IMR-90 (cell line): Measurements from ENCODE around the gene RNF14. TPM values are rescaled to one million over a fixed set of nuclear protein-coding genes. Genes with fewer than 3 reads are reported as not detected.
A peak's percentile ranks its signal among the peaks of the same experiment; 100 is the strongest.

Source experiments
- ATAC-seq: fragments of 200-7000 bp; cut with Tn5 transposase; 2 replicates; pipeline ENCODE4 v1.9.1; 2020; ENCODE audit warnings: low read depth, mild to moderate bottlenecking, moderate library complexity
- BruUV-seq: library from RNA; stranded (reverse); fragments of 400-500 nt; replicated peaks from 2 replicates; lab custom pipeline; 2021; lab: Mats Ljungman, UMichigan
- CTCF ChIA-PET: fragments of 300-600 bp; formaldehyde crosslinking; extraction: SDS; loops from one replicate; lab custom pipeline; 2021; ENCODE audit warnings: antibody characterized with exemption; lab: Yijun Ruan, JAX
- POLR2A ChIA-PET: fragments of 300-600 bp; sonication (Branson Sonifier 250); formaldehyde crosslinking; loops from one replicate; lab custom pipeline; 2022; ENCODE audit warnings: antibody characterized with exemption; ENCODE audit not compliant: unreplicated experiment; lab: Charles Lee
- DNase-seq: peaks from one replicate; pipeline ENCODE4 v3.0.0; 2013
- H2AFZ ChIP-seq: replicated peaks from 2 replicates; pipeline ENCODE3; 2013; ENCODE audit warnings: low read length, mild to moderate bottlenecking; ENCODE audit not compliant: poor library complexity
- H2AK5ac ChIP-seq: 2 replicates; pipeline ENCODE4 v1.6.1; 2013; ENCODE audit warnings: low read depth, low read length, inconsistent platforms
- H2AK9ac ChIP-seq: replicated peaks from 2 replicates; pipeline ENCODE3; 2013; ENCODE audit warnings: mild to moderate bottlenecking, low read depth, low read length, moderate library complexity; ENCODE audit not compliant: poor library complexity
- H2BK120ac ChIP-seq: 2 replicates; pipeline ENCODE4 v1.6.1; 2013; ENCODE audit warnings: low read depth, low read length, inconsistent platforms
- H2BK15ac ChIP-seq: 3 replicates; pipeline ENCODE4 v1.6.1; 2013; ENCODE audit warnings: low read depth, low read length, inconsistent platforms
- H2BK20ac ChIP-seq: 2 replicates; pipeline ENCODE4 v1.6.1; 2013; ENCODE audit warnings: low read depth, mild to moderate bottlenecking, inconsistent platforms, low read length, moderate library complexity
- H2BK5ac ChIP-seq: 2 replicates; pipeline ENCODE4 v1.6.1; 2013; ENCODE audit warnings: mild to moderate bottlenecking, low read depth, low read length, inconsistent platforms; ENCODE audit not compliant: poor library complexity, severe bottlenecking
- H3K14ac ChIP-seq: replicated peaks from 2 replicates; pipeline ENCODE4 v1.6.1; 2013; ENCODE audit warnings: low read depth, low read length, inconsistent platforms
- H3K18ac ChIP-seq: 2 replicates; pipeline ENCODE4 v1.6.1; 2013; ENCODE audit warnings: low read depth, low read length, control low read depth
- H3K23ac ChIP-seq: 2 replicates; pipeline ENCODE4 v1.6.1; 2013; ENCODE audit warnings: low read depth, low read length, inconsistent platforms
- H3K27ac ChIP-seq: 2 replicates; pipeline ENCODE4 v1.5.1; 2013; ENCODE audit warnings: mild to moderate bottlenecking, control low read depth, low read length; ENCODE audit not compliant: insufficient read depth
- H3K27me3 ChIP-seq: 2 replicates; pipeline ENCODE4 v1.6.1; 2013; ENCODE audit warnings: low read length; ENCODE audit not compliant: control insufficient read depth, insufficient read depth
- H3K36me3 ChIP-seq: 2 replicates; pipeline ENCODE4 v1.6.1; 2013; ENCODE audit warnings: low read length, mixed read lengths; ENCODE audit not compliant: control insufficient read depth, insufficient read depth
- H3K4ac ChIP-seq: 2 replicates; pipeline ENCODE4 v1.6.1; 2013; ENCODE audit warnings: low read depth, low read length, inconsistent platforms
- H3K4me1 ChIP-seq: 2 replicates; pipeline ENCODE4 v1.6.1; 2013; ENCODE audit warnings: low read length, mixed read lengths; ENCODE audit not compliant: control insufficient read depth, insufficient read depth
- H3K4me2 ChIP-seq: 2 replicates; pipeline ENCODE4 v1.6.1; 2013; ENCODE audit warnings: low read depth, mild to moderate bottlenecking, control low read depth, low read length, moderate library complexity
- H3K4me3 ChIP-seq: 2 replicates; pipeline ENCODE4 v1.5.1; 2013; ENCODE audit warnings: low read depth, mild to moderate bottlenecking, control low read depth, low read length, moderate library complexity; ENCODE audit not compliant: insufficient read depth
- H3K56ac ChIP-seq: 2 replicates; pipeline ENCODE4 v1.6.1; 2013; ENCODE audit warnings: low read length, inconsistent platforms; ENCODE audit not compliant: insufficient read depth; ENCODE audit errors: extremely low read depth
- H3K79me1 ChIP-seq, 2 experiments: 2 replicates each; pipeline ENCODE4 v1.6.1; 2013; ENCODE audit warnings: low read length in 2 of 2, inconsistent platforms in 1 of 2, low read depth in 1 of 2
- H3K9ac ChIP-seq: 2 replicates; pipeline ENCODE4 v1.6.1; 2013; ENCODE audit warnings: low read depth, low read length, control low read depth
- H3K9me1 ChIP-seq: 2 replicates; pipeline ENCODE4 v1.6.1; 2013; ENCODE audit warnings: low read length, inconsistent platforms; ENCODE audit not compliant: insufficient read depth
- H3K9me3 ChIP-seq: 2 replicates; pipeline ENCODE4 v1.6.1; 2013; ENCODE audit warnings: low read length; ENCODE audit not compliant: control insufficient read depth, insufficient read depth
- H4K20me1 ChIP-seq: 2 replicates; pipeline ENCODE4 v1.6.1; 2013; ENCODE audit warnings: low read length, inconsistent platforms; ENCODE audit not compliant: insufficient read depth
- H4K5ac ChIP-seq: 2 replicates; pipeline ENCODE4 v1.6.1; 2013; ENCODE audit warnings: mild to moderate bottlenecking, low read depth, low read length, control low read depth
- H4K8ac ChIP-seq, 2 experiments: 2 replicates each; pipeline ENCODE4 v1.6.1; 2013; ENCODE audit warnings: low read depth in 2 of 2, low read length in 2 of 2, control low read depth in 1 of 2, inconsistent platforms in 1 of 2
- H4K91ac ChIP-seq: 2 replicates; pipeline ENCODE4 v1.6.1; 2013; ENCODE audit warnings: low read depth, low read length, inconsistent platforms; ENCODE audit not compliant: insufficient read depth
- MAFK ChIP-seq: IDR thresholded peaks from 2 replicates; pipeline ENCODE4 v1.6.1; 2012; ENCODE audit warnings: low read depth, low read length, improper control_type of control experiment
- WGBS, 2 experiments: methylation state at CpG; one replicate each; pipeline versions ENCODE4 v1.1.5 to v1.1.7; 2013; ENCODE audit warnings: missing lambda C conversion rate in 2 of 2; ENCODE audit not compliant: insufficient read length in 1 of 2; ENCODE audit errors: extremely low coverage in 2 of 2; 5-methylcytosine and 5-hydroxymethylcytosine counted together
- dilution Hi-C: fragments of 300-500 bp; cut with HindIII; formaldehyde crosslinking; loops from one replicate; pipeline ENCODE4 v1.14.3; 2018; ENCODE audit warnings: low sequenced_read_pairs; ENCODE audit not compliant: unreplicated experiment
- in situ Hi-C: fragments of 300-500 bp; cut with MboI; formaldehyde crosslinking; loops from 3 replicates; pipeline ENCODE4 v1.14.3; 2019; ENCODE audit warnings: low sequenced_read_pairs, inconsistent platforms, mixed read lengths
- intact Hi-C: fragments of 100-400 bp; cut with micrococcal nuclease; formaldehyde crosslinking; loops from 2 replicates; pipeline ENCODE4 v1.10.0; 2022
- polyA plus RNA-seq, 3 experiments: library from polyadenylated mRNA; depleted of rRNA; stranded (reverse); fragments of >200 nt; gene quantifications; 2 replicates each; pipeline ENCODE4 v1.2.3, GENCODE V29; 2012; ENCODE audit warnings: low replicate concordance in 1 of 3
- total RNA-seq: library from RNA; depleted of rRNA; stranded (reverse); fragments of >200 nt; gene quantifications from 2 replicates; pipeline ENCODE4 v1.2.3, GENCODE V29; 2012
- TF ChIP-seq, protein P1 (sequence below): conservative IDR thresholded peaks from 2 replicates; pipeline ENCODE4 v1.5.1; 2012; ENCODE audit warnings: mild to moderate bottlenecking, low read depth, low read length, improper control_type of control experiment

The RNF14 gene
- total and polyA plus RNA-seq, 2 of the 4 experiments (the other 2 are of a cell fraction): 36.1 to 106 TPM

DNA sequence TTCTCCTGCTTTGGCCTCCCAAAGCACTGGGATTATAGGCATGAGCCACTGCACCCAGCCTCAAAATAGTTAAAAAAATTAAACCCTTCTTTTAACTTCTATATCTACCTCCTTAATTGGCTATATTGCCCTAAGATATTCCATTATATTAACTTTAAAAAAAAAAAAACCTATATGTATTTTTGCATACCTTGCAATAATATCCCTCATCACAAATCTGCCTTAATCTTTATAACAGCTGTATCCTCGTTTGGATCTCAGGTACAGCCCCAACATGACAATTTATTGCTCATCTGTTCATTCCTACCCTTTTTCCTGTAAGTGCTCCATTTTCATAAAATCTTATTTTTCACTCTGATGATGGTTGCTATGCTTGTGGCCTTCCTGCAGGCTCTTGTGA is 31.3 kb downstream of the RNF14 start:
- DNase-seq: no peak
- H2AK9ac ChIP-seq: no peak overlapping the region
- ChIA-PET CTCF (interaction anchor here (0.7 kb wide), 2 partner anchors 9 to 140 kb away, joined by 3 to 4 read pairs; no protein-coding TSS in a partner anchor), POLR2A (no interaction called here)
- H2BK5ac ChIP-seq: no peak overlapping the region
- no peak overlapping the region for H4K8ac ChIP-seq
- H2BK15ac ChIP-seq: no peak overlapping the region
- H2BK120ac ChIP-seq: no peak overlapping the region
- no peak overlapping the region for H3K27ac ChIP-seq
- H3K36me3 ChIP-seq: peaks cover 34% of the 10 kb centered on the region
- 0 out of 2 replicates have a peak, but pooled peaks cover 4% of the 10 kb centered on the region for H4K20me1 ChIP-seq
- intact Hi-C loops: no loop called here
- no peak overlapping the region for H3K14ac ChIP-seq
- no peak overlapping the region for H2AK5ac ChIP-seq
- H3K4me3 ChIP-seq: no peak overlapping the region
- no peak overlapping the region for H2AFZ ChIP-seq
- TF ChIP-seq, protein P1, sequence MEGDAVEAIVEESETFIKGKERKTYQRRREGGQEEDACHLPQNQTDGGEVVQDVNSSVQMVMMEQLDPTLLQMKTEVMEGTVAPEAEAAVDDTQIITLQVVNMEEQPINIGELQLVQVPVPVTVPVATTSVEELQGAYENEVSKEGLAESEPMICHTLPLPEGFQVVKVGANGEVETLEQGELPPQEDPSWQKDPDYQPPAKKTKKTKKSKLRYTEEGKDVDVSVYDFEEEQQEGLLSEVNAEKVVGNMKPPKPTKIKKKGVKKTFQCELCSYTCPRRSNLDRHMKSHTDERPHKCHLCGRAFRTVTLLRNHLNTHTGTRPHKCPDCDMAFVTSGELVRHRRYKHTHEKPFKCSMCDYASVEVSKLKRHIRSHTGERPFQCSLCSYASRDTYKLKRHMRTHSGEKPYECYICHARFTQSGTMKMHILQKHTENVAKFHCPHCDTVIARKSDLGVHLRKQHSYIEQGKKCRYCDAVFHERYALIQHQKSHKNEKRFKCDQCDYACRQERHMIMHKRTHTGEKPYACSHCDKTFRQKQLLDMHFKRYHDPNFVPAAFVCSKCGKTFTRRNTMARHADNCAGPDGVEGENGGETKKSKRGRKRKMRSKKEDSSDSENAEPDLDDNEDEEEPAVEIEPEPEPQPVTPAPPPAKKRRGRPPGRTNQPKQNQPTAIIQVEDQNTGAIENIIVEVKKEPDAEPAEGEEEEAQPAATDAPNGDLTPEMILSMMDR: no peak
- peak; percentile 62 for TF ChIP-seq MAFK
- no peak overlapping the region for H3K4ac ChIP-seq
- H3K9ac ChIP-seq: no peak overlapping the region
- no peak overlapping the region for H3K4me2 ChIP-seq
- H3K18ac ChIP-seq: no peak overlapping the region
- in situ Hi-C loops: no loop called here
- peaks cover 0 to 7% of the 10 kb centered on the region in 2 experiments; a peak in 2 of 4 replicates for H3K79me1 ChIP-seq
- dilution Hi-C loops: no loop called here
- WGBS, 2 experiments: no CpG with 5 or more reads among the region's 1 CpG
- H3K4me1 ChIP-seq: no peaks in the 10 kb centered on the region; the same call in 1 of the 2 replicates
- H3K56ac ChIP-seq: no peak overlapping the region
- no peaks in the 10 kb centered on the region for H3K9me3 ChIP-seq
- peaks cover 6% of the 10 kb centered on the region for H3K9me1 ChIP-seq
- no peak overlapping the region for H4K5ac ChIP-seq
- H3K23ac ChIP-seq: no peak overlapping the region
- H4K91ac ChIP-seq: no peak overlapping the region
- ATAC-seq: no peak
- no peak overlapping the region for H2BK20ac ChIP-seq
- no TSS peak for BruUV-seq
- no peaks in the 10 kb centered on the region for H3K27me3 ChIP-seq
